Hematopoietic multipotent progenitor cell treated with erythropoietin and hydrocortisone succinate and interleukin-3 and kit ligand, for 17 days (in vitro differentiated cells): ENCODE results near the gene NIPSNAP2.
"Not testable (repeated sequence)": the region's sequence is repeated elsewhere in the genome, so short reads cannot be mapped to it uniquely, and the experiment has no call there.

Source experiments
- DNase-seq: peaks from one replicate; pipeline ENCODE4 v3.0.0-alpha.2; 2015; ENCODE audit warnings: low spot score

NIPSNAP2 gene

DNA sequence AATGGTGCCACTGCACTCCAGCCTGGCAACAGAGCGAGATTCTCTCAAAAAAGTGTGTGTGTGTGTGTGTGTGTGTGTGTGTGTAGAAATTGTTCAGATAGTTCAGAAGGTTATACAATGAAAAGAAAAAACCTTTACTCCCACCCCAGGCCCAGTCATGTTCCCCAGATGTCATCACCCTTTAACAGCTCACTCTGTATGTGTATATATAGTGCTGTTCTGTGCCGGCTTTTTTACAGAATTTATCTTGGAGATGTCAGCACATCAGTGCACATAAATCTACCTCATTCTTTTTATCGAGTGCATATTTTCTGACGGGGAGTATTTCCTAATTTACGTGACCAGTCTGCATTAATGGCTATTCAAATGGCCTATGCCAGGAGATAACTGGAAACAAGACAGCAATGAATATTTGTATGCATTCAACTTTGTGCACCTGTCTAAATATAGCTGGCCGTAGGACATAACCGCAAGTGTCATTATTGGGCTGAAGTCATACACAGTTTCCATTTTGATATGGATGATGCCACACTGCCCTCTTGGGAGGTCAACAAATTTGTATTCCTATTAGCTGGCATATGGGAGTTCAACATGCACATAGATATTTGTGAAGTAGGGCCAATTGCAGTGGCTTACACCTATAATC, 11.7 kb downstream of the NIPSNAP2 start:
- DNase-seq, result no peak

DNA sequence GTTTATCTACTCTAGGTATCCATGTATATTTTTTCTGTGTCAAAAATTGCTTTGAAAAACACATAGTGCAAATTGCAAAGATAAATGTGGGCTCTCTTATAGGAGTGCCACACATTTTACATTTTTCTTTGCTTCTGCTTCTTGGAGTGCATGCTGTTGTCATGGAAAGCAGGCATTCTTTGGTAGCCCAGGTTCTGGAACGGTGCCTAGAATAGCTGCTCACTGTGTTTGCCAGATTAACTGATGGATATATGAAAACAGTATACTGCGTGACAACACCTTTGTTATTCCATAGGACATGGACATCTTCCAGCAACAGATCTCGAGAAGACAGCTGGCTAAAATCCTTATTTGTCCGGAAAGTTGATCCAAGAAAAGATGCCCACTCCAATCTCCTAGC, 13.4 kb downstream of the NIPSNAP2 start:
- DNase-seq, result no peak

DNA sequence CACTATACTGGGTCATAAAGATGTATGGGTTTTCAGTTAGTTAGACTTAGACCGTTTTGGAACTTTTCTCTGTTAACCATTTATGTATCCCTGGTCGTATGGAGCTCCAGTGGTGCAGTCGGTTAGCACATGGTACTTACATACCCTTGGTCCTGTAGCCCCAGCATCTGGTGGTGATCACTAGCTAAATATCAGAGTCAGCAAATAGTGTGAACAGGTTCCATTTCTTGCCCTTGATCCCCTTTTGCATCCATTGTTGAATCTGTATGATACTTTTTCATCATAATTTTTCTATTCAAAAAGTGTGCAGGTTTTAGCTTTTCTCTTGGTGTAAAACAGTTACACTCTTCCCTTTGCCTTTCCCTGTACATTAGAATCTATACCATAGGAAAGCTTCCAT, 15.9 kb downstream of the NIPSNAP2 start:
- no peak for DNase-seq

DNA sequence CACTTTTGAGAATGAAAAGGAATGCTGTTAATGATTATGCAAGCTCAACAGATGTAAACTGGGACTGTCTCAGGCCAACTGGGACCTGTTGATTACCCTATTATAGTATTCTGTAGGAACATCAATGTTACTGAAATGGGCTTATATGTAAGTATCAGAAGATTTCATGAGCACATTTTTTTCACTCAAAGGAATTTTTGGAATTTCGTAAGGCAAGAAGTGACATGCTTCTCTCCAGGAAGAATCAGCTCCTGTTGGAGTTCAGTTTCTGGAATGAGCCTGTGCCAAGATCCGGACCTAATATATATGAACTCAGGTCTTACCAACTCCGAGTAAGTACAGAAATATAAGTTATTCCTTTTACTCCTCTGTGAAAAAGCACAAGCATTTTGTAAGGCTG, 19.2 kb downstream of the NIPSNAP2 start:
- no peak for DNase-seq

DNA sequence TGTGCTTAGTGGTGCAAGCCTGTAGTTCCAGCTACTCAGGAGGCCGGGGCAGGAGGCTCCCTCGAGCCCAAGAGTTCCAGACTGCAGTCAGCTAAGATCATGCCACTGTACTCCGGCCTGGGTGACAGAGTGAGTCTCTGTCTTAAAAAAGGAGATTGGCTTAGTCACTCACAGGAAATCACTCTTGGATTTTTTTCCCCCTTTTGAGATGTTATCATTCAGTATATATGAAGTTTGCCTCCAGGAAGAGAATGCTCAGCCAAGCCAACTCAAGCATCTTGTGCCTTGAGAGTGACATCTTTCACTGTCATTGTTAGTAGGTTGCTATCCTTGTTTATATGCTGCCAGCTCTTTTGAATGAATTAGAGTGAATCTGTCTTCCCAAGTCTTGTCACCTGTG, 28.0 kb downstream of the NIPSNAP2 start:
- DNase-seq, result no peak

DNA sequence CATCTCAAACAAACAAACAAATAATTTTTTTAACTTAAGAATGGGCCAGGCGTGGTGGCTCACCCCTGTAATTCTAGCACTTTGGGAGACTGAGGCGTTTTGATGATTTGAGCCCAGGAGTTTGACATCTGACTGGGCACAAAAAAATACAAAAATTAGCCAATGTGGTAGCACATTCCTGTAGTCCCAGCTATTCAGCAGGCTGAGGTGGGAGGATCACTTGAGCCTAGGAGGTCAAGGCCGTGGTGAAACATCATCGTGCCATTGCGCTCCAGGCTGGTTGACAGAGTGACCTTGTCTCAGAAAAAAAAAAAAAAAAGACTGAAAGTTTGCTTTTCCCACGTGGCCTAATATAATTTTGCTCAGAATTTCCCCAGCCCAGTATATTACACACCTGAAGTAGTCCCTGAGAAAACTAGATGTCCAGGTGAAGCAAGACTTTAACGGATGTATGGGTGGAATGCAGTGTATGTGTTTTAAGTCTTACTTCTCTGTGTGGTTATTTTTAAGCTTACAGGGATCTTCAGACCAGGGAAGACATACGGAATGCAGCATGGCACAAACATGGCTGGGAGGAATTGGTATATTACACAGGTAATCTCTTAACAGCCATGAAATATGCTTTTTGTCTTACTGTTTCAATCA, 32.6 kb downstream of the NIPSNAP2 start:
- DNase-seq, result no peak

DNA sequence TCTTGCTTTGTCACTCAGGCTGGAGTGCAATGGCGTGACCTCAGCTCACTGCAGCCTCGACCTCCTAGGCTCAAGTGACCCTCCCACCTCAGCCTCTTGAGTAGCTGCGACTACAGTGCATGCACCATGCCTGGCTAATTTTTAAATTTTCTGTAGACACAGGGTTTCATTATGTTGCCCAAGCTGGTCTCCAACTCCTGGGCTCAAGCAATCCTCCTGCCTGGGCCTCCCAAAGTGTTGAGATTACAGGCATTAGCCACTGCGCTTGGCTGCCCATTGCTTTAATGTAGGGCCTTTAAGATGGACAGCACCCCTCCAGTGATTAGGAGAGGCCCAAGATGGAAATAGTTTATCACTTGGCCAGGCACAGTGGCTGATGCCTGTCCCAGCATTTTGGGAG, 39.4 kb downstream of the NIPSNAP2 start:
- no peak for DNase-seq

DNA sequence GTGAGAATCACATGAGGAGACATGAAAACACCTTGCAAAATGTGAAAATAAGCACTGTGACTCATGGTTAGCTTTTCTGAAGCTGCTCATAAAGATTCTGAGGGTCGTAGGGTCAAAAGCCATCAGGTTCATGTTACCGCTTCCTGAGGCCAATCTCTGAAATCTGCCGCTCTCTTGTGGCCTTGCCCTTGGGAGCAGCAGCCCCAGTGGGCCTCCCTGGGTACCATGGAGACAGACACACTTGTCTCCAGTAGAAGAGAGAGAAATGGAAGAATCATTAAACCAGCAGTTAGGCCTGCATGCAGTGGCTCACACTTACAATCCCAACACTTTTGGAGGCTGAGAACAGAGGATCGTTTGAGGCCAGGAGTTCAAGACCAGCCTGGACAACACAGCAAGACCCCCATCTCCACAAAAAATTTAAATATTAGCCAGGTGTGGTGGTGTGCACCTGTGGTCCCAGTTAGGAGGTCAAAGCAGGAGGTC, 42.8 kb downstream of the NIPSNAP2 start:
- no peak for DNase-seq

DNA sequence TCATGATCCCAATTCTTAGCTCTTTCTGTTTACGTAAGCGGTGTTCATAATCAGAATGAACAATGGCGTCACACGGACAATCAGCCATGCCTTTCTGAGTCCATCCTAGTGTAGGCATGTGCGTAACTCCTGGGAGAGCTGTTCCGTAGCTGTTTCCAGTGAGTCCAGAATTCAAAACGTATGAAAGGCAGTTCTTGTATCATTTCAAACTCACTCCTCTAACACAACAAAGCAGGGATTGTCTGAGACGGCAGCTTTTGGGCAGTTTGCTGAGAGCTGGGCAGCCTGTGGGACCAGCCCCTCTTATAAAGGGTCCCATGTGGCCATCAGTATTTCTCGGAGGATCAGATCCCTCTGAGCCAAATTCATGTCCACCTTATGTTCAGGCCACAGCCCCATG, 43.5 kb downstream of the NIPSNAP2 start:
- DNase-seq, result no peak

DNA sequence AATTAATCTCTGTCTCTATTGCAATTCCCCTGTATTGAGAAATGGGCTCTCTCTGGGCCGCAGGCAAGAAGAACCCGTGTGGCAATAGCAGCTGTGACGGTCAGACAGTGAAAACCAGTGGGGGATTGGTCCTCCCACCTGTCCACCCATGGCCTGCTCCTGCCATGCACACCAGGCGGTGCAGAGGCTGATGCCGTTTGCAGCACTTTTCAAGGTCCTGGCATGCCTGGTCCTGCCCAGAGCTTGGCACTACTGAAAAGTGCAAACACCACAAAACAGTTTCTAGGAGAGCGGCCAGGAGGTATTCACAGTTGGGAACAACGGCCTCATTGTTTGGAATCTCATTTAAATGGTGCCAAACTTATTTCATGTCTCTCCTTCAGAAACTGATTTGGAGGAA, 45.3 kb downstream of the NIPSNAP2 start:
- no peak for DNase-seq

DNA sequence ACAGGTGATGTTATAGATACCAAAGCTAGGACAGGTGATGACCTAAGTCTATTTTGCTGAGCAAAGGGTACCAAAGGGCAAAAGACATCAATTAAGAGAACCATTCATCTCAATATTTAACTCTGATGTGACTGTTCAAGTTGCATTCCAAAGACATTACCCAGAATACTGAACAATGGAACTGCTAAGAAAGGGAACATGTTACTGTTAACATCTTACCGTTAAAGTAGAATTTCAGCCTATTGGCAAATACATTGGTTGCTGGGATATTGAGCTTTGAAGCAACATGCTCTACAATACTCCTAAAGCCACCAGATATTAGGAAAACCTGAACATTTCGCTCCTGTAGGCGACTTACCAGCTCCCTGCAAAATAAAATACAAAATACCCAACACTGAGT, 52.6 kb downstream of the NIPSNAP2 start:
- not testable (repeated sequence) for DNase-seq

DNA sequence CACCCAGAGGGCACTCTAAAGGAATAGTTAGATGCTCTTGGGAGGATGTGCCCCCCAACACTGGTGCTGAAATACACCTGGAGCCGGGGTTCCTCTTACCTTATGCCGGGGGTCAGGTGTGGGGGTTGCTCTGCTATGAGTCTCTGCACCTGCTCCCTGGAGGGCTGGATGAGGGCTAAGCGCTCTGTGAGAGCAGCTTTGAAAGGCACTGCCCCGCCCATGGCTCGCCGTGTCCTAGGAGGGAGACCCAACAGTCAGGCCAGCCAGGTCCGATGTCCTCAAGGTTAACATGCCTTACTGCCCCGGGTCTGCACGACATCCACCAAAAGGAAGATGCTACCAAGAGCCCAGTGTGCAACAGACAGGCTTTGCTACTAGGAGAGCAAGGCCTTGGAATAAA, 55.1 kb downstream of the NIPSNAP2 start:
- DNase-seq, result no peak

DNA sequence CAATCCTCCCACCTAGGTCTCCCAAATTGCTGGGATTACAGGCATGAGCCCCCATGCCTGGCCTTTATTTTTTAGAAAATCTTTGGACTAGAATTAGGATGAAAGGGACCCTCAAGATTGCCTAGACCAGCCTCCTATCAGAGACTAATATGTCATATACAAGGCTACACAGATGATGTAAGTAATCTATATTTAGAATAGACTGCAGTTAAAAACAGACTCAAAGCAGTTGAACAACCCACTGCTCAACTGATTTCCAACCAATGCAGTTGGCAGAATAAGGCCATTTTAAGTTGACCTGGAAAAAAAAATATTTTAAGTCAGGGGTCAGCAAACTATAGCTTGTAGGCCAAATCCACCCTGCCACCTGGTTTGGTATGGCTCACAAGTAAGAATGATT, 59.1 kb downstream of the NIPSNAP2 start:
- no peak for DNase-seq

DNA sequence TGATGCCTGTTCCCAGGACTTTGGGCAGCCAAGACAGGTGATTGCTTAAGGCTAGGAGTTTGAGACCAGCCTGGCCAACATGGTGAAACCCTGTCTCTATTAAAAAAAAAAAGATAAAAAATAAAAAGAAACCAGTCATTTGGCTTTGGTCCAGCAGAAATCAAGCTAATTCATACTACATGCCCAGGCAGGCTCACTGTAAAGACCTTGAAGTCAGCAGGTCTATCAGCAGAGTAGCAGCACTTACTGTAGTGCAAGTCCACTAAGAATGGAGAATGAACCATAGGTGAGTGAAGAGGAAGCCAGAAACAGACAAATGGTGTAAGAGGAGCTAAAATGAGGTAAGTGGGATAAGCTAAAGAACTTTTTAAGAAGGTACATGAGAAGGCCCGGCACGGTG, 62.2 kb downstream of the NIPSNAP2 start:
- no peak for DNase-seq

DNA sequence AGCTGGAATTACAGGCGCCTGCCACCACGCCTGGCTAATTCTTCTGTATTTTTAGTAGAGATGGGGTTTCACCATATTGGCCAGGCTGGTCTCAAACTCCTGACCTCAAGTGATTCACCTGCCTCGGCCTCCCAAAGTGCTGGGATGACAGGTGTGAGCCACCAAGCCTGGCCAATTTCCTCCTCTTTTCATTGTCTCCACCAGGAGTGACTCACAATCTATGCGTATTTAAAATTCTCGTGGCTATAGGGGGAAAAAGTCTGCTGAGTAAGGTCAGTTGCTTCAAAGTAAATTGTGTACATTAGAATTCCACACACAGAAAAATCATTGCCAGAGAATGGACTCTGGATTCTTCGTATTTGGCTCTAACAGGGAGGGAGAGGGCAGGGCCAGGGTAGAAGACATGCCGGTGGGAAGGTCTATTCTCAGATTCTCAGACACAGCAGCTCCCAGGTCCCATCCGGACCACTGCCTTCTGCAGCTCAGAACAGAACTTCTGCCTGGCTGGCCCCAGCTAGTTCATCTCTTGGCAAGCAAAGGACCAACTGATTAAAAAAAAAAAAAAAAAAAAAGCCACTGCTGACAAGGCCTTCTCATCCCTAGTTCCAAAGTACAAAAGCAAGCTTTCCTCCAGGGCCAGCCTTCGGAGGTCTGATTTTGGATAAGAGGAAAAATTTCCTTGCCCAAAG, 64.7 kb downstream of the NIPSNAP2 start:
- DNase-seq, result no peak

DNA sequence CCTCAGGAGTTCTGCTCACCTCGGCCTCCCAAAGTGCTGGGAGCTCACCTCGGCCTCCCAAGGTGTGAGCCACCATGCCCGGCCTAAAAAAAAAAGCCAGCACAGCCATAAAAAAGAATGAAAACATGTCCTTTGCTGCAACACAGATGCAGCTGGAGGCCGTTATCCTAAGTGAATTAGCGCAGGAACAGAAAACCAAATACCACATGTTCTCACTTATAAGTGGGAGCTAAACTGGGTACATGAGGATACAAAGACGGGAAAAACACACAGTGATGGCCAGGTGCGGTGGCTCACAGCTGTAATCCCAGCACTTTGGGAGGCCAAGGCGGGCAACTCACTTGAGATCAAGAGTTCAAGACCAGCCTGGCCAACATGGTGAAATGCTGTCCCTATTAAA, 66.0 kb downstream of the NIPSNAP2 start:
- DNase-seq, result no peak

DNA sequence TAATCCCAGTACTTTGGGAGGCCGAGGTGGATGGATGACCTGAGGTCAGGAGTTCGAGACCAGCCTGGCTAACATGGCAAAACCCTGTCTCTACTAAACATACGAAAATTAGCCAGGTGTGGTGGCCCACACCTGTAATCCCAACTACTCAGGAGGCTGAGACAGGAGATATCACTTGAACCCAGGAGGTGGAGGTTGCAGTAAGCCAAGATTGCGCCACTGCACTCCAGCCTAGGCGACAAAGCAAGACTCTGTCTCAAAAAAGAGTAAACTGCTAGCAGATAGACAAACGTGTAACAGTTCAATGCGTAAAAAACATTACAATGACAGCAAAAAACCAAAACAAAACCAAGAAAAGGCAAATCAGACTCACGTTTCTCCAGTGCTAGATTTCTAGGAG, 67.2 kb downstream of the NIPSNAP2 start:
- DNase-seq, result not testable (repeated sequence)

DNA sequence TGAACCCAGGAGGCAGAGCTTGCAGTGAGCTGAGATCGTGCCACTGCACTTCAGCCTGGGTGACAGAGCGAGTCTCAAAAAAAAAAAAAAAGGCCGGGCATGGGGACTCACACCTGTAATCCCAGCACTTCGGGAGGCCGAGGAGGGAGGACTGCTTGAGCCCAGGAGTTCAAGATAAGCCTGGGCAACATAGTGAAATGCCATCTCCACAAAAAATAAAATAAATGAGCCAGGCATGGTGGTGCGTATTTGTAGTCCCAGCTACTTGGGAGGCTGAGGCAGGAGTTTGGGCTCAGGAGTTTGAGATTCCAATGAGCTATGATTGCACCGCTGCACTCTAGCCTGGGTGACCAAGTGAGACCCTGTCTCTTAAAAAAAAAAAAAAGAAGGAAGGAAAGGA, 68.2 kb downstream of the NIPSNAP2 start:
- not testable (repeated sequence) for DNase-seq

DNA sequence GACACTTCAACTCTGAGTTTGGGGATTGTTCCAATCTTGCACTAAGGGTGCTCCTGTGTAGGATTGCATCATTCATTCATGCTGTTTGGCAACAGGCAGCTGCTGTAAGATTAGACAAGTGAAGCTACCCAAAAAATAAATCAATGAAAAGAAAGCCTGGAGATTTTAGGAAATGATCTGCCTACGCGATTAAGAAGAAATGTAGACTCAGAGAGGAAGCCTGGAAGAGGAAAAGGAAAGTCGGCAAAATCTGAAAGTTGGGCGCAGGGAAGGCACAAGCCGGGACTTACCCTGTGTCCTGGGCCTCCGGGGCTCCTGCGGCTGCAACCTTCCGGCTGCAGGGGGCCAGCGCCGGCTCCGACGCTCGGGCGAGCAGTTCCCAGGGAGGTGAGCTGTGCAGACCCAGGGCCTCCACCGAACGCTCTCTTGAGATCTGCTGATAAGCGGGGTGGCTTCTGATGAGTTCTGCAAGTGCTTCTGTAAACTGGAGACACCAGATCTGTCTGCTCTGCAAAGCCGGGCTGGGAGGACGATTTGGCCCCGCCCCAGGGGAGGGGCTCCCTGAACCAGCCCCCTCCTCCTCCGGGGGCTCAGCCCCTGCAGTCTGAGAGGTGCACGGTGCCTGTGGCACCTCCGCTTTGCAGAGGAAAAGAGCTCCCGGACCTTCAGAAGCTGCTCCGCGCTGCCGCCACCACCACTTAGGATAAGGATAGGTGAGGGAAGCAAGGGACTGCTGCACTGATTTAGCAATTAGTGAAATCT, 69.5 kb downstream of the NIPSNAP2 start:
- no peak for DNase-seq

DNA sequence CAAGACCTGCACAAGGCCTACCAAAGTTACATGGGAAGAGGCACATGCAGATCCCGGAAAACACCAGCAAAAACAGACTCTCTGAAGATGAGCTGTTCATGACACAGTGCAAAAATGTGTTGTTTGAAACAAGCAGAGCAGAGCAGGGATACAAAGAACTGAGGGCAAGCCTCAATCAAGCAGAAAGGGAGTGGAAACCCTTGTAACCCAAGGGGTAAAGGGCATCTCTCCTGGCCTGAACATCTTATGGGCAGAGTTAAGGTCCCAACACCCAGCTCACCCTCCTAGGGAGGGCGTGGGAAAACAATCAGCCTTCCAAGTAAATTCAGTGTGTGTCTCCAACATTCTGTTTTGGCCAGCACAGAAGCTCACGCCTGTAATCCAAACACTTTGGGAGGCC, 76.3 kb downstream of the NIPSNAP2 start:
- no peak for DNase-seq

DNA sequence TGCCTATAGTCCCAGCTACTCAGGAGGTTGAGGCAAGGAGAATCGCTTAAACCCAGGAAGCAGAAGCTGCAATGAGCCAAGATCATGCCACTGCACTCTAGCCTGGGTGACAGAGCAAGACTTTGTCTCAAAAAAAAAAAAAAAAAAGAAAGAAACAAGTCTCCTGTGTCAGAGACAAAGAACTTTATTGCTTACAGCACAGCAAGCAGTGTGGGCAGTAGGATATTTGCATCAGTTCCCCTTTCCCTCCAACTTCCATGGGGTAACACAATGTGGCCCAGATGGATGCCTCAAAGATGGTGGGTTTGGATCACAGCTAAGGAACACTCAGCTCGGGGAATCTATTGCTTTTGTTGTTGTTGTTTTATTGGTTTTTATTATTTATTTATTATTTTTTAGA, 81.4 kb downstream of the NIPSNAP2 start:
- not testable (repeated sequence) for DNase-seq

DNA sequence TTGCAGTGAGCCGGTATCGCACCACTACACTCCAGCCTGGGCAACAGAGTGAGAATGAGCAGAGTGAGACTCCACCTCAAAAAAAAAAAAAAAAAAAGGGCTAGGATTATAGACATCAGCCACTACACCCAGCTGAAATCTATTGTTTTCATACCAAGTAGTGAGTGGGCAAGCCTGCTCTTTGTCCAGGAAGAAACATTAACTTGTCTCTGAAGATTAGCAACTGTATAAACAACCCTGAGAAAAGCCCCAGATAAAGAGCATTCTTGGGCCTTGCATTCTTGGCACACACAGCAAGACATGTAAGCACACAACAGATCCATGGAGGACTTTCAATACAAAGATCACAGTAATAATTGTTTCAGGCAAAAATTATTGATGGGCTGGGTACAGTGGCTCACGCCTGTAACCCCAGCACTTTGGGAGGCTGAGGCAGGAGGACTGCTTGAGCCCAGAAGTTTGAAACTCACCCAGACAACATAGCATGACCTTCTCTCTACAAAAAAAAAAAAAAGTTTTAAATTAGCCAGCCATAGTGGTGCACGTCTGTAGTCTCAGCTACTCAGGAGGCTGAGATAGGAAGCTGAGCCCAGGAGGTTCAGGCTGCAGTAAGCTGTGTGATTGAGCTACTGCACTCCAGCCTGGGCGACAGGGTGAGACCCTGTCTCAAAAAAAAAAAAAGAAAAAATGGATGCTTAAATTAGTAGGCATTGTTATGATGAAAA, 82.5 kb downstream of the NIPSNAP2 start:
- DNase-seq, result no peak
